Measurements from ENCODE around the gene VPS13A.
"Not testable (repeated sequence)": the region's sequence is repeated elsewhere in the genome, so short reads cannot be mapped to it uniquely, and the experiment has no call there.

VPS13A gene

GRCh38 chr9:77236693-77237092 lies 59.4 kb downstream of the VPS13A start:
- TF ChIP-seq CTCF (conservative IDR thresholded peaks at IDR 0.05; ENCODE audit: low read depth), result no peak
- ChIA-PET CTCF (no interaction called here), POLR2A (ENCODE audit: low non-redundant PET) (no interaction called here)
- DNase-seq (ENCODE audit: low spot score), result no peak
- H3K27ac ChIP-seq, result no peak overlapping the region

- POLR2A ChIA-PET (ENCODE audit: low non-redundant PET), result no interaction called here
- CTCF ChIA-PET, result interaction anchor here (0.7 to 0.8 kb wide), 2 partner anchors 11 to 53 kb away, joined by 3 read pairs; no protein-coding TSS in a partner anchor
- no peak overlapping the region for H3K27ac ChIP-seq
- DNase-seq (ENCODE audit: low spot score), result no peak
- no peak for TF ChIP-seq CTCF (conservative IDR thresholded peaks at IDR 0.05; ENCODE audit: low read depth)
These were observed 60.6 kb downstream of the VPS13A start for GRCh38 chr9:77237896-77238295.

GRCh38 chr9:77251050-77251449 lies 73.7 kb downstream of the VPS13A start:
- TF ChIP-seq CTCF (conservative IDR thresholded peaks at IDR 0.05; ENCODE audit: low read depth), result no peak
- no peak overlapping the region for H3K27ac ChIP-seq
- POLR2A ChIA-PET (ENCODE audit: low non-redundant PET), result no interaction called here
- DNase-seq (ENCODE audit: low spot score), result no peak
- CTCF ChIA-PET, result no interaction called here

- no peak for DNase-seq (ENCODE audit: low spot score)
- no peak for TF ChIP-seq CTCF (conservative IDR thresholded peaks at IDR 0.05; ENCODE audit: low read depth)
- ChIA-PET POLR2A (ENCODE audit: low non-redundant PET) (no interaction called here), CTCF (interaction anchor here (0.8 kb wide), 2 partner anchors 9 to 14 kb away, joined by 4 read pairs; no protein-coding TSS in a partner anchor)
- H3K27ac ChIP-seq, result no peak overlapping the region
These were observed 79.9 kb downstream of the VPS13A start for GRCh38 chr9:77257275-77257674.

GRCh38 chr9:77261605-77262004 lies 84.3 kb downstream of the VPS13A start:
- ChIA-PET CTCF (no interaction called here), POLR2A (ENCODE audit: low non-redundant PET) (no interaction called here)
- DNase-seq (ENCODE audit: low spot score), result no peak
- no peak for TF ChIP-seq CTCF (conservative IDR thresholded peaks at IDR 0.05; ENCODE audit: low read depth)
- no peak overlapping the region for H3K27ac ChIP-seq

GRCh38 chr9:77267762-77268161 lies 90.4 kb downstream of the VPS13A start:
- POLR2A ChIA-PET (ENCODE audit: low non-redundant PET); CTCF ChIA-PET; H3K27ac ChIP-seq; DNase-seq (ENCODE audit: low spot score): not testable (repeated sequence)

GRCh38 chr9:77271023-77271690 lies 93.8 kb downstream of the VPS13A start:
- no peak overlapping the region for H3K27ac ChIP-seq
- ChIA-PET POLR2A (ENCODE audit: low non-redundant PET) (no interaction called here), CTCF (interaction anchor here (0.6 kb wide), 2 partner anchors 36 to 164 kb away, joined by 3 to 4 read pairs; no protein-coding TSS in a partner anchor)
- DNase-seq (ENCODE audit: low spot score), result peak; percentile 77
- no peak for TF ChIP-seq CTCF (conservative IDR thresholded peaks at IDR 0.05; ENCODE audit: low read depth)

Measured in RWPE1 (cell line).